ENCODE data around the gene RTN4RL1. TPM values are rescaled to one million over a fixed set of nuclear protein-coding genes. Genes with fewer than 3 reads are reported as not detected.

The RTN4RL1 gene
- total and polyA plus RNA-seq, 2 donors from 2014 or later, result 2.0 to 10.7 TPM

DNA sequence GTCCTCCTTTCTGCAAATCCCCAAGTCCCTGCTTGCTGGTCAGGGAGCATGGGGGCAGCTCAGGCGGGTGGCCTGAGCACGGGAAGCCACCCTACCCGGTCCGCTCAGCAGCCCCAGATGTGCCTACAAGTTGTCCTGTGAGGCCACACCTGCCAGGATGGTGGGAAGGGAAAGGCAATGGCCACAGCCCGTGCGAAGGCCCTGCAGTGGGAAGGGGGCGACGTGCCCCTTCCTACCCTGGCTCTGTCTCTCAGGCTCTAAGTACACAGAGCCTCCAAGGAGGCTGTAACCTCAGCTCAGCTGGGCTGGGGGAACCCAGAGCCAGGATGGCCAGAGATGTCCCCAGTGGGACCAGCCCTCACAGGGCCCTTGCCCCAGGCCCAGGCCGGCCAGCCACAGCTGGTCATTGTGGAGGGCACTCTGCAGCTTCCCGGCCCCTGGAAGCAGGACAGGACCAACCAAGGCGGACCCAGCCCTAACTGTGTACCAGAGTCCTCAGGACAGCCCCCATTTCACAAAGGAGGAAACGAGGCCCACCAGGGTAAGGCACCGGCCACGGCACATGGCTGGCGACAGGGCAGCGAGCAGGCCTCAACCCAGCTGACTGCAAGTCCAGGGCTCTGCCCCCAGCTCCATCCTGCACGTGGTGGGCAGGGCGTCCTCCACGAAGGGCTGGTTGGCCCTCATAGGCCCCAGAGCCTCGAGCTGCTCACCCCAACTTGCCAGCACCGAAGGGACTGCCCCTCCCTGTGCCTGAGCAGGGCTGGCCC lies 82.3 kb downstream of the RTN4RL1 start:
- intact Hi-C loops (cut with DNase I), result no loop called here
- TF ChIP-seq, protein P1, sequence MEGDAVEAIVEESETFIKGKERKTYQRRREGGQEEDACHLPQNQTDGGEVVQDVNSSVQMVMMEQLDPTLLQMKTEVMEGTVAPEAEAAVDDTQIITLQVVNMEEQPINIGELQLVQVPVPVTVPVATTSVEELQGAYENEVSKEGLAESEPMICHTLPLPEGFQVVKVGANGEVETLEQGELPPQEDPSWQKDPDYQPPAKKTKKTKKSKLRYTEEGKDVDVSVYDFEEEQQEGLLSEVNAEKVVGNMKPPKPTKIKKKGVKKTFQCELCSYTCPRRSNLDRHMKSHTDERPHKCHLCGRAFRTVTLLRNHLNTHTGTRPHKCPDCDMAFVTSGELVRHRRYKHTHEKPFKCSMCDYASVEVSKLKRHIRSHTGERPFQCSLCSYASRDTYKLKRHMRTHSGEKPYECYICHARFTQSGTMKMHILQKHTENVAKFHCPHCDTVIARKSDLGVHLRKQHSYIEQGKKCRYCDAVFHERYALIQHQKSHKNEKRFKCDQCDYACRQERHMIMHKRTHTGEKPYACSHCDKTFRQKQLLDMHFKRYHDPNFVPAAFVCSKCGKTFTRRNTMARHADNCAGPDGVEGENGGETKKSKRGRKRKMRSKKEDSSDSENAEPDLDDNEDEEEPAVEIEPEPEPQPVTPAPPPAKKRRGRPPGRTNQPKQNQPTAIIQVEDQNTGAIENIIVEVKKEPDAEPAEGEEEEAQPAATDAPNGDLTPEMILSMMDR (IDR thresholded peaks at IDR 0.05; ENCODE audit: borderline replicate concordance, extremely low read depth, insufficient read depth), result no peak
- Histone ChIP-seq H3K36me3 (ENCODE audit: control insufficient read depth in 2 of 3, insufficient read depth in 3 of 3, low read length in 3 of 3) (no peaks in the 10 kb centered on the region), H3K27ac (ENCODE audit: low read depth in 2 of 2, low read length in 2 of 2) (no peak overlapping the region), H3K4me3 (ENCODE audit: low read length in 3 of 3) (no peak overlapping the region), H3K4me1 (ENCODE audit: control insufficient read depth in 2 of 3, insufficient read depth in 2 of 3, low read depth in 1 of 3, low read length in 3 of 3) (peaks cover 0 to 5% (median 0%) of the 10 kb centered on the region in 3 donors), H3K27me3 (ENCODE audit: control insufficient read depth, insufficient read depth, low read length) (no peaks in the 10 kb centered on the region), H3K9ac (ENCODE audit: low read length in 3 of 3) (no peak overlapping the region), H3K9me3 (ENCODE audit: control insufficient read depth in 2 of 3, insufficient read depth in 1 of 3, low read length in 3 of 3) (peaks cover 0 to 2% (median 0%) of the 10 kb centered on the region in 3 donors)
- no peak for DNase-seq
- no peak for FAIRE-seq

DNA sequence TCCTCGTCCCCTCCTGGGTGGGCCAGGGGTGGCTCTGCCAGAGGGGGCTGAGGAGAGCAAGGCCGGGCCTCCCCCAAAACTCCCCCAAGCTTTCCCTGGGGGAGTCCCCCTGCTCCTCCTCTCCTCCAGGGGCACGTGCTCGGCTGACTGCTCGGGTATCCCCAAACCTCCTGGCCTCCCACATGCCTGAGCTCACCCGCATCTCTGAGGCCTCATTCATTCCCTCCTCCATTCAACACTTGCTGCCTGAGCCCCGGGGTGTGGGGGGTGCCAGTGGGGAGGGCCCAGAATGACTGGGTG lies 83.1 kb downstream of the RTN4RL1 start:
- no peak for DNase-seq
- intact Hi-C loops (cut with DNase I), result no loop called here

GRCh38 chr17:1941272-1942065 lies 83.7 kb downstream of the RTN4RL1 start:
- Histone ChIP-seq H3K4me1 (ENCODE audit: control insufficient read depth in 2 of 3, insufficient read depth in 2 of 3, low read depth in 1 of 3, low read length in 3 of 3) (peaks cover 0 to 5% (median 0%) of the 10 kb centered on the region in 3 donors), H3K27me3 (ENCODE audit: control insufficient read depth, insufficient read depth, low read length) (no peaks in the 10 kb centered on the region), H3K9ac (ENCODE audit: low read length in 3 of 3) (no peak overlapping the region), H3K27ac (ENCODE audit: low read depth in 2 of 2, low read length in 2 of 2) (no peak overlapping the region), H3K36me3 (ENCODE audit: control insufficient read depth in 2 of 3, insufficient read depth in 3 of 3, low read length in 3 of 3) (no peaks in the 10 kb centered on the region), H3K4me3 (ENCODE audit: low read length in 3 of 3) (no peak overlapping the region), H3K9me3 (ENCODE audit: control insufficient read depth in 2 of 3, insufficient read depth in 1 of 3, low read length in 3 of 3) (peaks cover 0 to 1% (median 0%) of the 10 kb centered on the region in 3 donors)
- DNase-seq, result peak in 1 of 5 donors; percentile 26
- TF ChIP-seq, protein P1 (IDR thresholded peaks at IDR 0.05; ENCODE audit: borderline replicate concordance, extremely low read depth, insufficient read depth), result no peak
- FAIRE-seq, result no peak
- intact Hi-C loops (cut with DNase I), result no loop called here

More for the DNA sequence above, 83.1 kb downstream of the RTN4RL1 start:
- TF ChIP-seq, protein P1 (IDR thresholded peaks at IDR 0.05; ENCODE audit: borderline replicate concordance, extremely low read depth, insufficient read depth), result no peak
- Histone ChIP-seq H3K36me3 (ENCODE audit: control insufficient read depth in 2 of 3, insufficient read depth in 3 of 3, low read length in 3 of 3) (no peaks in the 10 kb centered on the region), H3K4me1 (ENCODE audit: control insufficient read depth in 2 of 3, insufficient read depth in 2 of 3, low read depth in 1 of 3, low read length in 3 of 3) (peaks cover 0 to 5% (median 0%) of the 10 kb centered on the region in 3 donors), H3K9ac (ENCODE audit: low read length in 3 of 3) (no peak overlapping the region), H3K9me3 (ENCODE audit: control insufficient read depth in 2 of 3, insufficient read depth in 1 of 3, low read length in 3 of 3) (peaks cover 0 to 2% (median 0%) of the 10 kb centered on the region in 3 donors), H3K4me3 (ENCODE audit: low read length in 3 of 3) (no peak overlapping the region), H3K27ac (ENCODE audit: low read depth in 2 of 2, low read length in 2 of 2) (no peak overlapping the region), H3K27me3 (ENCODE audit: control insufficient read depth, insufficient read depth, low read length) (no peaks in the 10 kb centered on the region)
- no peak for FAIRE-seq
